ENCODE data around the gene GHRL.

- TF ChIP-seq, protein P1, sequence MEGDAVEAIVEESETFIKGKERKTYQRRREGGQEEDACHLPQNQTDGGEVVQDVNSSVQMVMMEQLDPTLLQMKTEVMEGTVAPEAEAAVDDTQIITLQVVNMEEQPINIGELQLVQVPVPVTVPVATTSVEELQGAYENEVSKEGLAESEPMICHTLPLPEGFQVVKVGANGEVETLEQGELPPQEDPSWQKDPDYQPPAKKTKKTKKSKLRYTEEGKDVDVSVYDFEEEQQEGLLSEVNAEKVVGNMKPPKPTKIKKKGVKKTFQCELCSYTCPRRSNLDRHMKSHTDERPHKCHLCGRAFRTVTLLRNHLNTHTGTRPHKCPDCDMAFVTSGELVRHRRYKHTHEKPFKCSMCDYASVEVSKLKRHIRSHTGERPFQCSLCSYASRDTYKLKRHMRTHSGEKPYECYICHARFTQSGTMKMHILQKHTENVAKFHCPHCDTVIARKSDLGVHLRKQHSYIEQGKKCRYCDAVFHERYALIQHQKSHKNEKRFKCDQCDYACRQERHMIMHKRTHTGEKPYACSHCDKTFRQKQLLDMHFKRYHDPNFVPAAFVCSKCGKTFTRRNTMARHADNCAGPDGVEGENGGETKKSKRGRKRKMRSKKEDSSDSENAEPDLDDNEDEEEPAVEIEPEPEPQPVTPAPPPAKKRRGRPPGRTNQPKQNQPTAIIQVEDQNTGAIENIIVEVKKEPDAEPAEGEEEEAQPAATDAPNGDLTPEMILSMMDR (IDR thresholded peaks at IDR 0.05), result peak; percentile 44
- TF ChIP-seq EZH2 (IDR thresholded peaks at IDR 0.05) (no peak), EZH2phosphoT487 (IDR thresholded peaks at IDR 0.05) (no peak)
Measured at GRCh38 chr3:10322352-10322710, 29.6 kb upstream of the GHRL start.
